ENCODE measurements around the gene PGR. TPM values are rescaled to one million over a fixed set of nuclear protein-coding genes. Genes with fewer than 3 reads are reported as not detected.

The PGR gene
- total RNA-seq (2022; extraction: Qiagen RNA extraction; ENCODE audit: low read depth), result not detected in 5 replicates

GRCh38 chr11:101129203-101129943, at the start of gene PGR:
Gene PGR (minus strand): TSS chr11:101129813. CDS start chr11:101129070, 743 bp downstream.

All from A549 treated with RU486 at 1 μM for 4 hours (cell line).